ENCODE data around the gene GNGT1. TPM values are rescaled to one million over a fixed set of nuclear protein-coding genes. Genes with fewer than 3 reads are reported as not detected.

Gene GNGT1
- total RNA-seq, 2 donors from 2014 or later, result not detected

DNA sequence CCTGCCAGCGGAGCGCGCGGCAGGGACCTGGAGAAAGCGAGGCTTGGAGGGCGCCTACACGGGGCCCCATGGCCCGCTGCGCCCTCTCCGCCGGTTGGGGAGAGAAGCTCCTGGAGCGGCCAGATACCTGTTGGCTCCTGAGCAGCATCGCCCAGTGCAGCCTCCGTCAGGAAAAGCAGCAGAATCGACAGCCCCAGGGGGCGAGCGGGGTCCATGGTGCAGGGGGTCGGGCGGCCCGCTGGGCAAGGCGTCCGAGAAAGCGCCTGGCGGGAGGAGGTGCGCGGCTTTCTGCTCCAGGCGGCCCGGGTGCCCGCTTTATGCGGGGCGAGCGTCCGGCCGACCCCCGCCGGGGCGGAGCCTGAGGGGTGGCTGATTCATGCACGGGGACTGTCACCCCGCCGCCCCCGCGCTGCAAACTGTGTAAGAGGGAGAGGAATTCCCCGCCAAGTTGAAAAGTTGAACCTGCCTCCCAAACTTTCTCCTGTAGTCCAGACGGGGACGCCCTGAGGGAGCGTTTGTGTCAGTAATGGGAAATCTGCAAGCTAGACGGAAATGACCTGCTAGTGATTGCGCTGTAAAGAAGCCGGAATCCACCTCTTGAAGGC is 15.8 kb upstream of the GNGT1 start, which contains the start of gene TFPI2:
TFPI2 (minus strand) TSS at position 290 of the 605 bp plus-strand sequence; CDS start at position 215, 75 bp downstream.
- DNase-seq (peak; percentile 51 to 72 (median 60)), ATAC-seq (peak; percentile 84)
- Histone ChIP-seq H3K4me3 (peak within 1 kb of the TSS; percentile 22 to 34), H3K36me3 (replicated peaks in 1 of 2; ENCODE audit: insufficient read depth in 1 of 2, low read depth in 2 of 2) (no peaks in the 10 kb centered on the region), H3K4me1 (peaks cover 31% of the 10 kb centered on the region), H3K27ac (peak within 1 kb of the TSS in 3 of 4 donors; percentile 72 to 85 (median 79)), H3K9me3 (no peaks in the 10 kb centered on the region), H3K27me3 (no peaks in the 10 kb centered on the region)
- 0 to 1% methylated on average over 12 to 46 of the region's 49 CpGs for WGBS, 2 donors
- TF ChIP-seq, protein P1, sequence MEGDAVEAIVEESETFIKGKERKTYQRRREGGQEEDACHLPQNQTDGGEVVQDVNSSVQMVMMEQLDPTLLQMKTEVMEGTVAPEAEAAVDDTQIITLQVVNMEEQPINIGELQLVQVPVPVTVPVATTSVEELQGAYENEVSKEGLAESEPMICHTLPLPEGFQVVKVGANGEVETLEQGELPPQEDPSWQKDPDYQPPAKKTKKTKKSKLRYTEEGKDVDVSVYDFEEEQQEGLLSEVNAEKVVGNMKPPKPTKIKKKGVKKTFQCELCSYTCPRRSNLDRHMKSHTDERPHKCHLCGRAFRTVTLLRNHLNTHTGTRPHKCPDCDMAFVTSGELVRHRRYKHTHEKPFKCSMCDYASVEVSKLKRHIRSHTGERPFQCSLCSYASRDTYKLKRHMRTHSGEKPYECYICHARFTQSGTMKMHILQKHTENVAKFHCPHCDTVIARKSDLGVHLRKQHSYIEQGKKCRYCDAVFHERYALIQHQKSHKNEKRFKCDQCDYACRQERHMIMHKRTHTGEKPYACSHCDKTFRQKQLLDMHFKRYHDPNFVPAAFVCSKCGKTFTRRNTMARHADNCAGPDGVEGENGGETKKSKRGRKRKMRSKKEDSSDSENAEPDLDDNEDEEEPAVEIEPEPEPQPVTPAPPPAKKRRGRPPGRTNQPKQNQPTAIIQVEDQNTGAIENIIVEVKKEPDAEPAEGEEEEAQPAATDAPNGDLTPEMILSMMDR (IDR thresholded peaks at IDR 0.05), result peak in 1 of 7 experiments; percentile 14
- peak; percentile 31 to 75 (median 74) for TF ChIP-seq POLR2A (IDR thresholded peaks at IDR 0.05)
- intact Hi-C loops (cut with DNase I), result no loop called here

DNA sequence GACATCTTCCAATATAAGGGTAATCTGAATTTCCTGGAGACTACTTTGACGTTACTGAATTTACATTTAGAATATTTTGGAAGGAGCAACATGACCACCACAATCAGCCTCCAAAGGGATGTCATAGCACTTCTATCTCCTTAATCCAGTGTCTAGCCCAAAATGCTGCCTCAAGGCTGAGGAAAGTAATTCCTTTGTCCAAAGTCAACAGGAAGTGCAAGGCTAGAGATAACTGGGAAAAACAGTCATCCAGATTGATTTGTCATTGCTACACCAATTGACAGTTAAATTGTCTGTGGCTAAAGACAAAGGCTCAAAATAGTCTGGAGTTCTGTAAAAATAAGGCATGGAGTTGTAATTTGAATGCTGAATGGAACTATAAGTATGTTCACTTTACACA is 11.9 kb upstream of the GNGT1 start:
- WGBS, 2 donors, result 85 to 87% methylated on average over 1 of the region's 1 CpG
- TF ChIP-seq, protein P1 (IDR thresholded peaks at IDR 0.05), result no peak
- TF ChIP-seq POLR2A (IDR thresholded peaks at IDR 0.05), result no peak
- peaks cover 59% of the 10 kb centered on the region for H3K4me1 ChIP-seq
- no peak overlapping the region for H3K4me3 ChIP-seq
- intact Hi-C loops (cut with DNase I), result no loop called here
- H3K36me3 ChIP-seq (replicated peaks in 1 of 2; ENCODE audit: insufficient read depth in 1 of 2, low read depth in 2 of 2), result no peaks in the 10 kb centered on the region
- DNase-seq (no peak), ATAC-seq (no peak)
- H3K27me3 ChIP-seq, result no peaks in the 10 kb centered on the region
- H3K27ac ChIP-seq, result no peak overlapping the region
- no peaks in the 10 kb centered on the region for H3K9me3 ChIP-seq

DNA sequence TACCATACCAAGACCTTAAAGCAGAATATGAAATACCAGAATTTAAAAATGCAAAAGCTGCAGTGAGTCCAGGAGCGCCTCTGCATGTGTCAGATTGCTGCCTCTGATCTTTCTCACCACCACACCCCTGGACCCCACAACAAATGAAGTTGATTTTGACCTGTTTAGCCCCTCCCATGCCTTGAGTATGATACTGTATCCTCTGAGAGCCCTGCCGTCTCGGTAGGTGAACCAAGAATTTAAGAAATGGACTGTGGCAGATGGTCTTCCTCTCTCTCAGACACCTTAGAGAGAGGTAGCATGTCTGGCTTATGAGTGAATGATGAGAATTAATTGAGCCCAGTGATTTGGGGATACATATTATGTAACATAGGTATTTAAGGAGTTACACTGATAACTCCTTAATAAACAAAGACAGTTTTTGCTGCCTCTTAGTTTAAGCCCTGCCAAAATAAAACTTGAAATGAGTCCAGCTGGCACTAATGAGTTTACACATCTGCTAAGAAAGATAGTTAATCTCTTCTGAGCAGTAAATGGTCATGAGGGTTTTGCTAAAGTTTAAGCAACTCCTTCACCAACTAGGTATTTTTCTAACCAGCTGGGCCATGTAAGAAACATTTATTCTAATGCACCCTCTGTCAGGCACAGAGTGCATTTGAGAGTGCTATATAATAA is 11.3 kb upstream of the GNGT1 start:
- no peaks in the 10 kb centered on the region for H3K9me3 ChIP-seq
- H3K4me3 ChIP-seq, result no peak overlapping the region
- no peaks in the 10 kb centered on the region for H3K27me3 ChIP-seq
- intact Hi-C loops (cut with DNase I), result no loop called here
- H3K27ac ChIP-seq, result peak overlapping the region in 1 of 4 donors; percentile 22
- WGBS, 2 donors, result 41 to 44% methylated on average over 3 of the region's 3 CpGs
- ATAC-seq (no peak), DNase-seq (no peak)
- no peaks in the 10 kb centered on the region for H3K36me3 ChIP-seq (replicated peaks in 1 of 2; ENCODE audit: insufficient read depth in 1 of 2, low read depth in 2 of 2)
- H3K4me1 ChIP-seq, result peaks cover 55% of the 10 kb centered on the region
- no peak for TF ChIP-seq POLR2A (IDR thresholded peaks at IDR 0.05)
- TF ChIP-seq, protein P1 (IDR thresholded peaks at IDR 0.05), result no peak

DNA sequence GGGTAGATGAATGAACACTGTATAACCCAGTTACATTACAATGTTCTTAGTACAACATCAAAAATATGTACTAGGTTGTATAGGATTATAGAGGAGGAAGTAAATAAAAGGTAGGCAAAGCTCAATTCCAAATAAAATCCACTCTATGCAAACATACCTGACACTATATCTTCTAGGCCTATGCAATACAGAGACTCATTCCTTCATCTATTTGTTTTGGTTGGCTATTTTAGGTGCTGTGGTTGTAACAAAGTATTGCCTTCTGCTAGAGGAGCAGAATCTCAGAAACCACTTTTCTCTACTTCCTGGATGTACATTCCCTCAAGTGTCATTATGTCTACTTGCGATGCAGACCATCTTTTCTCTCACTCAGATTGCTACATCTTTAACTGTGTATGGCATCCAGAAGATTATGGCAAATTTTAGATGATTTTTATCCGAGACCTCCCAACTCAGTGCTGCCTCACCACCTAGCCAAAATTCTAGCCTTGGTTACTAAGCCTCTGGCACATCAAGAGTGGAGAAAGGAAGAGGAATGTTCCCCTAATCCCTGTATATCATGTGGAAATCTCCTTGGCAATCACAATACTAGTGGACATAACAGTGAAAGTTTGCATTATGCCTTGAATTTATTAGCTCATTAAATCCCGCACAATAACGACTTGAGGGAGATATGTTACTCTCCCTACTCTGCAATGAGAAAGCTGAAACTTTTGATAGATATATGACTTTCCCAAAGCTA is 10.3 kb upstream of the GNGT1 start:
- intact Hi-C loops (cut with DNase I), result no loop called here

More for the DNA sequence above, 10.3 kb upstream of the GNGT1 start:
- Histone ChIP-seq H3K36me3 (replicated peaks in 1 of 2; ENCODE audit: insufficient read depth in 1 of 2, low read depth in 2 of 2) (no peaks in the 10 kb centered on the region), H3K27me3 (no peaks in the 10 kb centered on the region), H3K9me3 (no peaks in the 10 kb centered on the region), H3K27ac (no peak overlapping the region), H3K4me3 (no peak overlapping the region), H3K4me1 (peaks cover 46% of the 10 kb centered on the region)
- no peak for TF ChIP-seq POLR2A (IDR thresholded peaks at IDR 0.05)
- TF ChIP-seq, protein P1 (IDR thresholded peaks at IDR 0.05), result no peak
- ATAC-seq (no peak), DNase-seq (no peak)
- 88% methylated on average over 4 of the region's 4 CpGs for WGBS, 2 donors

Measured in body of pancreas (tissue), 4 donors.